Esophagus squamous epithelium (tissue), 5 donors: ENCODE data around the gene FOXD2. TPM values are rescaled to one million over a fixed set of nuclear protein-coding genes. Genes with fewer than 3 reads are reported as not detected.
"Not testable (repeated sequence)": the region's sequence is repeated elsewhere in the genome, so short reads cannot be mapped to it uniquely, and the experiment has no call there.

Experiments
- DNase-seq: peaks from one replicate; lab custom pipeline; 2025; lab: John Stamatoyannopoulos, UW
- H3K27ac ChIP-seq, 4 donors: fragments of 200-600 bp; sonication (generic); one replicate each; pipeline ENCODE4 v1.5.1; 2016 to 2019; ENCODE audit warnings: mild to moderate bottlenecking in 1 of 4
- H3K27me3 ChIP-seq, 4 donors: fragments of 200-600 bp; sonication (generic); 1 replicate in 3 of 4; 2 replicates in 1 of 4; pipeline versions ENCODE4 v1.5.1 to v1.6.0; 2017 to 2021; ENCODE audit warnings: antibody characterized with exemption in 1 of 4
- H3K36me3 ChIP-seq, 3 donors: fragments of 200-600 bp; sonication (generic); one replicate each; pipeline ENCODE4 v1.5.1; 2016 to 2019
- H3K4me1 ChIP-seq, 3 donors: fragments of 200-600 bp; sonication (generic); one replicate each; pipeline ENCODE4 v1.5.1; 2017 to 2019
- H3K4me3 ChIP-seq, 4 donors: fragments of 200-600 bp; sonication (generic); 1 replicate in 3 of 4; 2 replicates in 1 of 4; pipeline ENCODE4 v1.5.1; 2016 to 2019; ENCODE audit warnings: mild to moderate bottlenecking in 2 of 4, moderate library complexity in 1 of 4
- H3K9me3 ChIP-seq, 3 donors: fragments of 200-600 bp; sonication (generic); one replicate each; pipeline ENCODE4 v1.5.1; 2016 to 2019
- CTCF ChIP-seq, 6 experiments: fragments of 450-650 bp in 4 of 6; fragments of 200-600 bp in 2 of 6; sonication (generic) in 2 of 6; IDR thresholded peaks; one replicate each; pipeline ENCODE4 v1.5.1; 2016 to 2019; ENCODE audit warnings: antibody characterized with exemption in 6 of 6, mild to moderate bottlenecking in 4 of 6, moderate library complexity in 4 of 6
- POLR2A ChIP-seq, 4 donors: fragments of 450-650 bp; IDR thresholded peaks; one replicate each; pipeline ENCODE4 v1.6.1; 2017; ENCODE audit warnings: antibody characterized with exemption in 4 of 4, mild to moderate bottlenecking in 4 of 4, moderate library complexity in 3 of 4
- WGBS, 2 donors: methylation state at CpG; one replicate each; pipeline ENCODE4 v1.1.5; 2018; 5-methylcytosine and 5-hydroxymethylcytosine counted together
- intact Hi-C: fragments of 100-400 bp; cut with DNase I; formaldehyde crosslinking; loops from one replicate; pipeline ENCODE4 v1.15.0; 2022
- total RNA-seq, 4 donors: library from RNA; depleted of rRNA; stranded (reverse); fragments of >200 nt; gene quantifications; one replicate each; pipeline ENCODE4 v1.1.0, GENCODE V29; 2016
- donor health status: DM: yes; HTN: yes; CAD: no.

Gene FOXD2
- total RNA-seq, 4 donors from 2014 or later, result under 0.01 TPM; not detected in 3

- TF ChIP-seq CTCF (IDR thresholded peaks at IDR 0.05) (no peak), POLR2A (IDR thresholded peaks at IDR 0.05) (no peak)
- no peak for DNase-seq
- Histone ChIP-seq H3K9me3 (no peaks in the 10 kb centered on the region), H3K4me1 (peaks cover 0 to 11% (median 0%) of the 10 kb centered on the region in 3 donors), H3K27ac (no peak overlapping the region), H3K4me3 (no peak overlapping the region), H3K27me3 (peaks cover 6 to 99% (median 12%) of the 10 kb centered on the region in 4 donors), H3K36me3 (no peaks in the 10 kb centered on the region)
- intact Hi-C loops, result no loop called here
- WGBS, 2 donors, result 75 to 100% methylated on average over 1 of the region's 1 CpG
Measured at GRCh38 chr1:47452426-47452825, 14.6 kb downstream of the FOXD2 start.

GRCh38 chr1:47453910-47454309 lies 16.1 kb downstream of the FOXD2 start:
- peaks cover 0 to 11% (median 0%) of the 10 kb centered on the region in 3 donors for H3K4me1 ChIP-seq
- H3K4me3 ChIP-seq, DNase-seq, H3K9me3 ChIP-seq, intact Hi-C loops, H3K27ac ChIP-seq, H3K36me3 ChIP-seq: not testable (repeated sequence)
- 65 to 74% methylated on average over 2 of the region's 2 CpGs for whole genome bisulfite sequencing, 2 donors
- peaks cover 6 to 99% (median 9%) of the 10 kb centered on the region in 4 donors for H3K27me3 ChIP-seq

- Histone ChIP-seq H3K27me3 (peaks cover 0 to 99% (median 0%) of the 10 kb centered on the region in 4 donors), H3K4me1 (no peaks in the 10 kb centered on the region), H3K9me3 (no peaks in the 10 kb centered on the region), H3K4me3 (no peak overlapping the region), H3K27ac (no peak overlapping the region), H3K36me3 (no peaks in the 10 kb centered on the region)
- intact Hi-C loops, result no loop called here
- no peak for DNase-seq
- 66 to 95% methylated on average over 3 to 4 of the region's 4 CpGs for WGBS, 2 donors
- TF ChIP-seq POLR2A (IDR thresholded peaks at IDR 0.05) (no peak), CTCF (IDR thresholded peaks at IDR 0.05) (no peak)
Measured at GRCh38 chr1:47456250-47456649, 18.4 kb downstream of the FOXD2 start.

GRCh38 chr1:47457547-47457946 lies 19.7 kb downstream of the FOXD2 start:
- 87 to 89% methylated on average over 16 of the region's 16 CpGs for WGBS, 2 donors
- H3K4me1 ChIP-seq, intact Hi-C loops, H3K9me3 ChIP-seq, H3K27ac ChIP-seq, H3K36me3 ChIP-seq, H3K4me3 ChIP-seq, DNase-seq: not testable (repeated sequence)
- H3K27me3 ChIP-seq, result peaks cover 0 to 99% (median 0%) of the 10 kb centered on the region in 4 donors

- 39% methylated on average over 11 of the region's 11 CpGs for WGBS, 2 donors
- Histone ChIP-seq H3K27me3 (peaks cover 0 to 99% (median 0%) of the 10 kb centered on the region in 4 donors), H3K36me3 (no peaks in the 10 kb centered on the region), H3K27ac (no peak overlapping the region), H3K9me3 (no peaks in the 10 kb centered on the region), H3K4me3 (no peak overlapping the region), H3K4me1 (no peaks in the 10 kb centered on the region)
- no peak for DNase-seq
- TF ChIP-seq CTCF (IDR thresholded peaks at IDR 0.05), result no peak
- TF ChIP-seq POLR2A (IDR thresholded peaks at IDR 0.05), result no peak
- intact Hi-C loops, result no loop called here
Measured at GRCh38 chr1:47459253-47459788, 21.5 kb downstream of the FOXD2 start.

GRCh38 chr1:47460040-47460439 lies 22.2 kb downstream of the FOXD2 start:
- DNase-seq, result no peak
- TF ChIP-seq CTCF (IDR thresholded peaks at IDR 0.05), result no peak
- TF ChIP-seq POLR2A (IDR thresholded peaks at IDR 0.05), result no peak
- peaks cover 0 to 99% (median 0%) of the 10 kb centered on the region in 4 donors for H3K27me3 ChIP-seq
- H3K27ac ChIP-seq, result no peak overlapping the region
- H3K4me3 ChIP-seq, result no peak overlapping the region
- WGBS, 2 donors, result 13 to 16% methylated on average over 5 of the region's 5 CpGs
- intact Hi-C loops, result no loop called here
- H3K4me1 ChIP-seq, result no peaks in the 10 kb centered on the region
- H3K9me3 ChIP-seq, result no peaks in the 10 kb centered on the region
- H3K36me3 ChIP-seq, result no peaks in the 10 kb centered on the region
